PC-3 (cell line): ENCODE measurements around the gene WDR11. TPM values are rescaled to one million over a fixed set of nuclear protein-coding genes. Genes with fewer than 3 reads are reported as not detected.
A peak's percentile ranks its signal among the peaks of the same experiment; 100 is the strongest.

Experiments
- ATAC-seq: fragments of 200-7000 bp; cut with Tn5 transposase; 2 replicates; pipeline ENCODE4 v1.9.1; 2020; ENCODE audit warnings: mild to moderate bottlenecking, moderate library complexity
- BruUV-seq: library from RNA; stranded (reverse); fragments of 400-500 nt; replicated peaks from 2 replicates; lab custom pipeline; 2021; lab: Mats Ljungman, UMichigan
- CTCF ChIA-PET: fragments of 300-600 bp; sonication (Branson Sonifier 250); formaldehyde crosslinking; loops from one replicate; lab custom pipeline; 2022; ENCODE audit warnings: antibody characterized with exemption; lab: Charles Lee
- POLR2A ChIA-PET: fragments of 300-600 bp; sonication (Branson Sonifier 250); formaldehyde crosslinking; loops from one replicate; lab custom pipeline; 2022; ENCODE audit warnings: antibody characterized with exemption; ENCODE audit not compliant: unreplicated experiment; lab: Charles Lee
- DNase-seq: peaks from one replicate; pipeline ENCODE4 v3.0.0-alpha.2; 2015
- H2AFZ ChIP-seq: fragments of 300-600 bp; sonication (generic); 2 replicates; pipeline ENCODE4 v1.6.0; 2016; ENCODE audit warnings: antibody characterized with exemption, low read length
- H3F3A ChIP-seq: fragments of 300-600 bp; sonication (generic); one replicate; pipeline ENCODE4 v1.6.0; 2017; ENCODE audit warnings: antibody characterized with exemption, low read length, control low read depth, mild to moderate bottlenecking; ENCODE audit not compliant: unreplicated experiment
- H3K27ac ChIP-seq: fragments of 300-600 bp; sonication (generic); 2 replicates; pipeline ENCODE4 v1.5.1; 2016; ENCODE audit warnings: mild to moderate bottlenecking, low read length
- H3K27me3 ChIP-seq: fragments of 300-600 bp; sonication (generic); 2 replicates; pipeline ENCODE4 v1.6.1; 2016; ENCODE audit warnings: low read length, mixed read lengths
- H3K36me3 ChIP-seq: fragments of 300-600 bp; sonication (generic); 2 replicates; pipeline ENCODE4 v1.6.1; 2016; ENCODE audit warnings: low read depth, mixed run types, low read length, mixed read lengths
- H3K4me1 ChIP-seq: fragments of 300-600 bp; sonication (generic); 2 replicates; pipeline ENCODE4 v1.5.1; 2016; ENCODE audit warnings: low read length; ENCODE audit not compliant: insufficient read depth
- H3K4me2 ChIP-seq: fragments of 300-600 bp; sonication (generic); 2 replicates; pipeline ENCODE4 v1.6.0; 2016; ENCODE audit warnings: low read length
- H3K4me3 ChIP-seq: fragments of 300-600 bp; sonication (generic); 2 replicates; pipeline ENCODE4 v1.5.1; 2016; ENCODE audit warnings: mild to moderate bottlenecking, low read length, mixed read lengths
- H3K79me2 ChIP-seq: fragments of 300-600 bp; sonication (generic); 2 replicates; pipeline ENCODE4 v1.6.1; 2017; ENCODE audit warnings: low read length, mixed read lengths
- H3K9ac ChIP-seq: fragments of 300-600 bp; sonication (generic); 2 replicates; pipeline ENCODE4 v1.6.0; 2016; ENCODE audit warnings: mild to moderate bottlenecking, low read length
- H3K9me2 ChIP-seq: fragments of 300-600 bp; sonication (generic); replicated peaks from 2 replicates; pipeline ENCODE4 v1.6.1; 2016; ENCODE audit warnings: mixed run types, low read length, mixed read lengths
- H3K9me3 ChIP-seq: fragments of 300-600 bp; sonication (generic); 2 replicates; pipeline ENCODE4 v1.6.1; 2016; ENCODE audit warnings: low read length, mixed read lengths
- H4K20me1 ChIP-seq: fragments of 300-600 bp; sonication (generic); 2 replicates; pipeline ENCODE4 v1.6.1; 2016; ENCODE audit warnings: low read length, mixed read lengths
- CTCF ChIP-seq: fragments of 300-600 bp; sonication (generic); conservative IDR thresholded peaks from 2 replicates; pipeline ENCODE4 v1.5.1; 2017; ENCODE audit warnings: antibody characterized with exemption, low read depth, mild to moderate bottlenecking, low read length
- EZH2 ChIP-seq: fragments of 300-600 bp; sonication (generic); IDR thresholded peaks from one replicate; pipeline ENCODE4 v1.6.1; 2017; ENCODE audit warnings: antibody characterized with exemption, mild to moderate bottlenecking, low read length; ENCODE audit not compliant: unreplicated experiment
- EZH2phosphoT487 ChIP-seq: fragments of 300-600 bp; sonication (generic); IDR thresholded peaks from 2 replicates; pipeline ENCODE4 v1.6.1; 2018; ENCODE audit warnings: mild to moderate bottlenecking, antibody characterized with exemption, low read length, borderline replicate concordance
- intact Hi-C: fragments of 100-400 bp; cut with micrococcal nuclease; formaldehyde crosslinking; loops from 2 replicates; pipeline ENCODE4 v1.9.0; 2023
- total RNA-seq: library from RNA; depleted of rRNA; stranded (reverse); fragments of >200 nt; gene quantifications from 2 replicates; pipeline ENCODE4 v1.2.3, GENCODE V29; 2014

WDR11 gene
- total RNA-seq, 1 experiment from 2014 or later, result 37.5 TPM

- no peak overlapping the region for H3K4me3 ChIP-seq
- H3K36me3 ChIP-seq, result no peaks in the 10 kb centered on the region
- no peak overlapping the region for H3K4me2 ChIP-seq
- no peaks in the 10 kb centered on the region for H3K9me2 ChIP-seq
- POLR2A ChIA-PET, result no interaction called here
- CTCF ChIA-PET, result no interaction called here
- H2AFZ ChIP-seq, result no peak overlapping the region
- H3K27me3 ChIP-seq, result no peaks in the 10 kb centered on the region
- TF ChIP-seq CTCF (no peak), EZH2 (no peak), EZH2phosphoT487 (no peak)
- intact Hi-C loops, result no loop called here
- H3K4me1 ChIP-seq, result no peaks in the 10 kb centered on the region
- DNase-seq (no peak), ATAC-seq (no peak)
- no peaks in the 10 kb centered on the region for H3F3A ChIP-seq
- H3K9me3 ChIP-seq, result no peaks in the 10 kb centered on the region
- H4K20me1 ChIP-seq, result no peaks in the 10 kb centered on the region
- no TSS peak for BruUV-seq
- H3K9ac ChIP-seq, result no peak overlapping the region
- H3K79me2 ChIP-seq, result no peaks in the 10 kb centered on the region
- no peak overlapping the region for H3K27ac ChIP-seq
These were observed 31.8 kb upstream of the WDR11 start for GRCh38 chr10:120819366-120819765.

- no TSS peak for BruUV-seq
- H4K20me1 ChIP-seq, result no peaks in the 10 kb centered on the region
- TF ChIP-seq EZH2phosphoT487 (no peak), CTCF (no peak), EZH2 (no peak)
- no peaks in the 10 kb centered on the region for H3K36me3 ChIP-seq
- no peak overlapping the region for H3K27ac ChIP-seq
- H3K79me2 ChIP-seq, result no peaks in the 10 kb centered on the region
- H3K4me1 ChIP-seq, result no peaks in the 10 kb centered on the region
- no peaks in the 10 kb centered on the region for H3K9me3 ChIP-seq
- POLR2A ChIA-PET, result no interaction called here
- no peak overlapping the region for H2AFZ ChIP-seq
- intact Hi-C loops, result no loop called here
- DNase-seq (no peak), ATAC-seq (no peak)
- H3K9me2 ChIP-seq, result no peaks in the 10 kb centered on the region
- H3K4me2 ChIP-seq, result no peak overlapping the region
- H3K27me3 ChIP-seq, result no peaks in the 10 kb centered on the region
- H3K4me3 ChIP-seq, result no peak overlapping the region
- CTCF ChIA-PET, result no interaction called here
- H3F3A ChIP-seq, result no peaks in the 10 kb centered on the region
- H3K9ac ChIP-seq, result no peak overlapping the region
These were observed 27.9 kb upstream of the WDR11 start for GRCh38 chr10:120823266-120823665.

- CTCF ChIA-PET, result interaction anchor here (1.0 kb wide), 1 partner anchor 17 kb away, joined by 3 read pairs; no protein-coding TSS in a partner anchor
- no peaks in the 10 kb centered on the region for H3F3A ChIP-seq
These were observed 26.3 kb upstream of the WDR11 start for GRCh38 chr10:120824881-120825309.

More at GRCh38 chr10:120824881-120825309, 26.3 kb upstream of the WDR11 start:
- intact Hi-C loops, result no loop called here
- Histone ChIP-seq H3K27ac (no peak overlapping the region), H3K9me2 (no peaks in the 10 kb centered on the region), H3K9ac (no peak overlapping the region), H2AFZ (no peak overlapping the region), H3K79me2 (no peaks in the 10 kb centered on the region), H3K4me3 (no peak overlapping the region), H3K27me3 (no peaks in the 10 kb centered on the region), H4K20me1 (no peaks in the 10 kb centered on the region), H3K4me1 (no peaks in the 10 kb centered on the region), H3K36me3 (no peaks in the 10 kb centered on the region), H3K9me3 (no peaks in the 10 kb centered on the region), H3K4me2 (no peak overlapping the region)
- peak; percentile 43 for ATAC-seq
- DNase-seq, result peak; percentile 65
- no TSS peak for BruUV-seq
- TF ChIP-seq EZH2 (no peak), CTCF (peak; percentile 77), EZH2phosphoT487 (no peak)
- POLR2A ChIA-PET, result no interaction called here
